Measurements from ENCODE around the gene TBL1X.

Gene TBL1X

DNA sequence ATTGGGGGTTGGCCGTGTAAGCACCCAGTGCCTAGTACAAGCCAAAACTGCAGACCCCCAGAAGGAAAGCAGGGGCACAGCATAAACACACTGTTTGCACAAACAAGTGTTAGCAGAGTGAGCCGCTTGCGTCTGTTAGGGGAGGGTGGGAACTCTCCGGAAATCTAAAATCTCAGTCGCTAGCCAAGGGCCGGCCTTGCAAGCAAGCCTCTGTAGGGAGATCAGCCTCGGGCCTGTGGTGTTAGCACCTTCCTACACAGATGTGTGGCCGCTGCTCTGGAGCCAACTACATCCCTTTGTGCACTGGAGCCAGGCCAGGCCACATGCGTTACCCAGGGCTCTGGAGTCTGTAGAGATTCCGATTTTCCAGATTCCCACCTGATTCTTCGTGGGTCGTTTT is 233.7 kb downstream of the TBL1X start:
- Histone ChIP-seq H3K4me1 (peaks cover 2% of the 10 kb centered on the region), H3K36me3 (ENCODE audit: control insufficient read depth, insufficient read depth, low read length) (no peaks in the 10 kb centered on the region), H3K4me2 (ENCODE audit: low read length) (no peak overlapping the region), H3K27ac (no peak overlapping the region), H3K9ac (no peak overlapping the region), H3K79me2 (no peaks in the 10 kb centered on the region), H3K9me3 (ENCODE audit: control insufficient read depth, low read length) (no peaks in the 10 kb centered on the region), H3K27me3 (ENCODE audit: control insufficient read depth, insufficient read depth, low read length) (no peaks in the 10 kb centered on the region), H3K4me3 (ENCODE audit: low read depth, low read length) (no peak overlapping the region), H2AFZ (no peak overlapping the region)
- TF ChIP-seq, protein P1, sequence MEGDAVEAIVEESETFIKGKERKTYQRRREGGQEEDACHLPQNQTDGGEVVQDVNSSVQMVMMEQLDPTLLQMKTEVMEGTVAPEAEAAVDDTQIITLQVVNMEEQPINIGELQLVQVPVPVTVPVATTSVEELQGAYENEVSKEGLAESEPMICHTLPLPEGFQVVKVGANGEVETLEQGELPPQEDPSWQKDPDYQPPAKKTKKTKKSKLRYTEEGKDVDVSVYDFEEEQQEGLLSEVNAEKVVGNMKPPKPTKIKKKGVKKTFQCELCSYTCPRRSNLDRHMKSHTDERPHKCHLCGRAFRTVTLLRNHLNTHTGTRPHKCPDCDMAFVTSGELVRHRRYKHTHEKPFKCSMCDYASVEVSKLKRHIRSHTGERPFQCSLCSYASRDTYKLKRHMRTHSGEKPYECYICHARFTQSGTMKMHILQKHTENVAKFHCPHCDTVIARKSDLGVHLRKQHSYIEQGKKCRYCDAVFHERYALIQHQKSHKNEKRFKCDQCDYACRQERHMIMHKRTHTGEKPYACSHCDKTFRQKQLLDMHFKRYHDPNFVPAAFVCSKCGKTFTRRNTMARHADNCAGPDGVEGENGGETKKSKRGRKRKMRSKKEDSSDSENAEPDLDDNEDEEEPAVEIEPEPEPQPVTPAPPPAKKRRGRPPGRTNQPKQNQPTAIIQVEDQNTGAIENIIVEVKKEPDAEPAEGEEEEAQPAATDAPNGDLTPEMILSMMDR (IDR thresholded peaks at IDR 0.05), result no peak

DNA sequence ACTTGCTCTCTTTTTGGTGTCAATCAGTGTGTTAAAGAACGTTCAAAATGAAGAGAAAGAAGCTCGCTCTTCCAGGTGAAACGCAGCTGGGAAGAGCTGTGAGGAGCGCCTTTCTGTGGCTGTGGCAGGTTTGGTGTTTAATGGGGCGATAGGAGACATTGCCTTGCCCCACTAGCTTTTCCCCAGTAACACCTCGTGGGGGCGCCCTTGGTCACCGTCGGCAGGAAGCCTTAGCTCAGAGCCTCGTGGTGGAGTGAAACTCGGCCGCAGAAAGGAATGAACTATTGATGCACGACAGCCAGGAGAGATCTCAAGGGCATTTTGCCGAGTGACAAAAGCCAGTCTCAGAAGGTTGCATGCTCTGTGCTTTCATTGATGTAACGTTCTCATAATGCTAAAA is 235.7 kb downstream of the TBL1X start:
- Histone ChIP-seq H3K4me2 (ENCODE audit: low read length) (no peak overlapping the region), H3K9ac (no peak overlapping the region), H3K9me3 (ENCODE audit: control insufficient read depth, low read length) (no peaks in the 10 kb centered on the region), H3K27ac (no peak overlapping the region), H3K27me3 (ENCODE audit: control insufficient read depth, insufficient read depth, low read length) (no peaks in the 10 kb centered on the region), H3K4me1 (peaks cover 2% of the 10 kb centered on the region), H3K79me2 (no peaks in the 10 kb centered on the region), H2AFZ (no peak overlapping the region), H3K36me3 (ENCODE audit: control insufficient read depth, insufficient read depth, low read length) (no peaks in the 10 kb centered on the region), H3K4me3 (ENCODE audit: low read depth, low read length) (no peak overlapping the region)
- TF ChIP-seq, protein P1 (IDR thresholded peaks at IDR 0.05), result no peak

DNA sequence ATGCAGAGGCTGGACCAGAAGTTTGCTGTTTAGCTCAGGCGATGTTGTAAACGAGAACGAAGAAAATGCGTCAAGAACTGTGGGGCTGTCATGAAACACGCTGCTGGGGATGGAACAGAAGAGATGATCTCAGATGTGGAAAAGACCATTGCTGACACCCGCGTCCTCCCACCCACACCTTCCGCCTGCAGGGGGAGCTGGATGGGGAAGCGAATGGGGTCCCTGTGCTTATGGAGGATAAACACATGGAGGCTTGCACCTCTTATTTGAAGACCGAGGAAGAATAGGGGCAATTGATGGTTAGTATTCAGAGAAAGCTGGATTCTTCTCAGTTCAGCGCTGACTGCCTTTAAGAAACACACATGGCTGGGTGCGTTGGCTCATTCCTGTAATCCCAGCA is 236.9 kb downstream of the TBL1X start:
- H3K9ac ChIP-seq, result no peak overlapping the region
- no peaks in the 10 kb centered on the region for H3K4me1 ChIP-seq

DNA sequence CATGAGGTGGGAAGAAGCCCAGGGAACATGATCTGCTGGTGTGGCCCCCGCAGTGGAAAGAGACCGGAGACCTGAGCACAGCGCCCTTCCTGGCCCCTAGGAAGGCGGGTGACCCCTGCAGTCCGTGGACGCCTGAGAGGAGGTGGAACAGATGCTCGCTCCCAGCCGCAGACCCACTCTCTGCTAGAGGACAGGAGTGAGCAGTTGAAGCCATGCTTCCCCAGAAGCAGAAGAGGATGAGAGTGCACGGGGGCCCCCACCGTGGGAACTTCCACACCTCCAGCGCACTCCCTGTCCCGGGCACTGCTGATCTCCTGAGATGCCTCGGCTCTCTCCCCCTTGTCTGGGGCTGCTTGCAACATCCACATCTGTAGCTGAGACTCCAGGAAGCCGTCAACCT is 238.5 kb downstream of the TBL1X start:
- Histone ChIP-seq H3K4me1 (no peaks in the 10 kb centered on the region), H3K4me2 (ENCODE audit: low read length) (no peak overlapping the region), H3K27me3 (ENCODE audit: control insufficient read depth, insufficient read depth, low read length) (no peaks in the 10 kb centered on the region), H3K27ac (no peak overlapping the region), H3K79me2 (no peaks in the 10 kb centered on the region), H3K4me3 (ENCODE audit: low read depth, low read length) (no peak overlapping the region), H2AFZ (no peak overlapping the region), H3K9ac (no peak overlapping the region), H3K9me3 (ENCODE audit: control insufficient read depth, low read length) (no peaks in the 10 kb centered on the region), H3K36me3 (ENCODE audit: control insufficient read depth, insufficient read depth, low read length) (no peaks in the 10 kb centered on the region)
- TF ChIP-seq, protein P1 (IDR thresholded peaks at IDR 0.05), result no peak

More for the DNA sequence above, 236.9 kb downstream of the TBL1X start:
- H3K4me3 ChIP-seq (ENCODE audit: low read depth, low read length), result no peak overlapping the region
- H3K36me3 ChIP-seq (ENCODE audit: control insufficient read depth, insufficient read depth, low read length), result no peaks in the 10 kb centered on the region
- no peaks in the 10 kb centered on the region for H3K27me3 ChIP-seq (ENCODE audit: control insufficient read depth, insufficient read depth, low read length)
- no peak overlapping the region for H3K27ac ChIP-seq
- no peaks in the 10 kb centered on the region for H3K79me2 ChIP-seq
- no peak overlapping the region for H2AFZ ChIP-seq
- no peak overlapping the region for H3K4me2 ChIP-seq (ENCODE audit: low read length)
- no peaks in the 10 kb centered on the region for H3K9me3 ChIP-seq (ENCODE audit: control insufficient read depth, low read length)
- TF ChIP-seq, protein P1 (IDR thresholded peaks at IDR 0.05), result no peak

DNA sequence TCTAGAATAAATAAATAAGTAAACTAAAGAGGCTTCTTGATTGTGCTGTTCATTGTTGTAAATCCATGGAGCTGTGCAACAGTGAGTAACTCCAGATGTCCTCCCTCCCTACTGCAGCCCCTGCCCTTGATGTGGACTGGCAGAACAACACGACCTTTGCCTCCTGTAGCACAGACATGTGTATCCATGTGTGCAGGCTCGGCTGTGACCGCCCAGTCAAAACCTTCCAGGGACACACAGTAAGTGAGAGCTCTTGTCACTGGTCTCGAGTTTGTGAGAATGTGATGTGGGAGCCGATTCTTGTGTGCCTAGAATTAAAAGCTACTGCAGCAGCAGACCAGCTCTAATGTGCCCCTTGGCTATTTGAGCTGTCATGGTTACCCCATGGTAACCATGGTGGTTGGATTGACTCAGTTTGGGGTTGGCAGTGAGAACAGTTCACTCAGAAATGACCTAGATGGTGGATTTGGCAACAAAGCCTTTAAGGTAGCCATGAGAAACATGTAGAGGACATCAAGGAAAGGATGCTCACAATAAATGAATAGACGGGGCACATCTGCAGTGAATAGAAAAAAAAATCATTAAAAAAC is 240.1 kb downstream of the TBL1X start:
- Histone ChIP-seq H3K9me3 (ENCODE audit: control insufficient read depth, low read length) (no peaks in the 10 kb centered on the region), H3K9ac (no peak overlapping the region), H3K4me3 (ENCODE audit: low read depth, low read length) (no peak overlapping the region), H3K27me3 (ENCODE audit: control insufficient read depth, insufficient read depth, low read length) (no peaks in the 10 kb centered on the region), H2AFZ (no peak overlapping the region), H3K36me3 (ENCODE audit: control insufficient read depth, insufficient read depth, low read length) (no peaks in the 10 kb centered on the region), H3K79me2 (no peaks in the 10 kb centered on the region), H3K27ac (no peak overlapping the region), H3K4me1 (no peaks in the 10 kb centered on the region), H3K4me2 (ENCODE audit: low read length) (no peak overlapping the region)
- TF ChIP-seq, protein P1 (IDR thresholded peaks at IDR 0.05), result no peak
